ENCODE results near the gene ASAP2. TPM values are rescaled to one million over a fixed set of nuclear protein-coding genes. Genes with fewer than 3 reads are reported as not detected.

Gene ASAP2
- polyA plus RNA-seq, 4 donors, result 50.3 to 63.5 (median 58.3) TPM

DNA sequence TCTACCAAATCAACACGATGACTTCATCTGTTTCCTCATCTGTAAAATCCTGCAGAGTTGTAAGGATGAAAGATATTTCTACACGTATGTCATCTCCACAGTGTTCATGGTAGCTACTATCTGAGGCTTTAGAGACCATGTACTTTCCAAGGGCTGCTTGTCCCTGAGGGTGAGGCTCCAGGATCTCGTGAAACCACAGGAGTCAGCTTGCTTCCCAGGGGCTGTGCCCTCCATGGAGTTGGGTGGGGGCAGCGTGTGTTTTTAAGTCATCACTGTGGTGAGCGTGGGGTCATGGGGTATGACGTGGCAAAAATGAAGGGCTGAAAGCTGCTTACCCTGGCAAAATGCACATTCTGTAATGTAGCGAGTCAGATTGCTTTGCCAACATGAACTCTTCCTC is 81.6 kb downstream of the ASAP2 start:
- DNase-seq (ENCODE audit: low read depth in 4 of 4, low spot score in 3 of 4), result no peak

DNA sequence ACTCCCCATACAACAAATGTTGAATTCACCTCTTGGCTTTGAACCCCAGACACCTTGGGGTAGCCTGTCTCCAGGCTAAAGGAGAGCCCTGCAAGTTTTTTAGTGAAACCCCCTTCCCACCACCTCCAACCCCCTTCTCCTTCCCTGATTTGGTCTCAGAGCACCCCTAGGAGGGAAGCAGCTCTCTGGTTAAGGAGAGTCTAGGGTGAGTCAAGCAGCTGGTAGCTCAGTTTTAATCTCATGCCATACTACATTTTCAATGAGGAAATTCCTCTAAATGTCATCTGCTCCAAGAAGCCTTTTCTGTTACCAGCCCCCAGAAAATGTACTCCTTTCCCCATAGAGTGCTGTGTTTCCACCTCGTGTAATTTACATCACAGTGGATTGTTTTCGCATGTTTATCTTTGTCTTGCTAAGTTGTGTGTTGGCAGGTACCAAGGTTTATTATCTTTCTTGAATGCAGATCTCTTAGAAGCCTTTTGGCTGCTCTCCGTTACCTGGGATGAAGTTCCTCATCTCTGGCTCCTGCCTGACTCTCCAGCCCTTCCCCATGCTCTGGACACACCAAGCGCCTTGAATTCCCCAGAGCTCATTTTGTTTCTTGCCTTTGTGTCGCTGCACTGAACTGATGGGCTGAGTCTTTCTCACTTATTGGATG is 82.2 kb downstream of the ASAP2 start:
- DNase-seq (ENCODE audit: low read depth in 4 of 4, low spot score in 3 of 4), result no peak

DNA sequence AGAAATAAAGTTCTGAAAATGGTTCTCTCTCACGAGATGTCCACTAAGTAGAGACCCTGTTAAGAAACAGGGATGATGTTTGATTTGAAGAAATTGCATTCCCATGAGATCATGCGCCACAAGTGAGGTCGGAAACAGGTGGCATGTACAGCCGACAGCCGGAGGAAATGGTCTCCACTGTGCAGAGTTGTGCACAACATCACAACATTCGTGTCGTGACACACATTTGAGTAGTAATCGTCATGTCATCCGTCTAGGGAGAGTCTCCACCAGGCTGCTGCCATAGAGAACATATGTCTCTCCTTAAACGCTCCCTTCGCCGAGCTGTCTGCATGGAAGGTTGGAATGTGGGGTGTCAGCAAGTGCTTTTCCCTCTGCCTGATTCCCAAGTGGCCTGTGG is 84.7 kb downstream of the ASAP2 start:
- no peak for DNase-seq (ENCODE audit: low read depth in 4 of 4, low spot score in 3 of 4)

DNA sequence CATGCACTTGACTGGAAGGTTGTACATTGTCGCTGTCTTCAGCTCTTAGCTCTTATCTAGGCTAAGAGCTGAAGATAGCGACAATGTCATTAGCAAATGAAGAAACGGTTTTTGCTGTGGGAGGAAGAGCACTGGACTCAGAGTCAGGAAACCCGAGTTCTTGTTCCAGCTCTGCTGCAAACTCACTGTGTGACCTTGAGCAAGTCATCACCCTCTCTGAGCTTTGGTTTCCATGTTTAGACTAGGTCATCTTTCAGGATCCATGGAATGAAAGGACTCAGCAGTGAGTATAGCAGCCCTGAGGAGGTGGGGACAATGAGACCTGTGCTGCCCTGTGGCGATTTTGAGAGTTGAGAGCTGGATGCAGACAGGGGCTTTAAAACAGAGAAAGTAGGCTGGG is 85.3 kb downstream of the ASAP2 start:
- DNase-seq (ENCODE audit: low read depth in 4 of 4, low spot score in 3 of 4), result no peak

DNA sequence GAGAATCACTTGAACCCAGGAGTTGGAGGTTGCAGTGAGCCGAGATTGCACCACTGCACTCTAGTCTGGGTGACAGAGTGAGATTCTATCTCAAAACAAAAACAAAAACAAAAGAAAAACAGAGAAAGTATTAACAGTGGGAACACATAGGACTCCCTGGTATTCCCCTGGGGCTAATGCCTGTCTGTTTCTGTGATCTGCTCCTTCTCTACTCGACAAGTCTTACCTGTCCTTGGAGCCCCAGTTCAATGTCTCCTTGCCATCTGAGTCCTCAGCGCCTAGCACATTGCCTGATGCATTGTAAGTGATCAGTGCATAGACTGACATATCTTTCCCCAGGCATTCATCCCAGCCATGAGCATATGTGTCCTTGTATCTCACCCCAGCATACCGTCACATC is 85.8 kb downstream of the ASAP2 start:
- DNase-seq (ENCODE audit: low read depth in 4 of 4, low spot score in 3 of 4), result no peak

DNA sequence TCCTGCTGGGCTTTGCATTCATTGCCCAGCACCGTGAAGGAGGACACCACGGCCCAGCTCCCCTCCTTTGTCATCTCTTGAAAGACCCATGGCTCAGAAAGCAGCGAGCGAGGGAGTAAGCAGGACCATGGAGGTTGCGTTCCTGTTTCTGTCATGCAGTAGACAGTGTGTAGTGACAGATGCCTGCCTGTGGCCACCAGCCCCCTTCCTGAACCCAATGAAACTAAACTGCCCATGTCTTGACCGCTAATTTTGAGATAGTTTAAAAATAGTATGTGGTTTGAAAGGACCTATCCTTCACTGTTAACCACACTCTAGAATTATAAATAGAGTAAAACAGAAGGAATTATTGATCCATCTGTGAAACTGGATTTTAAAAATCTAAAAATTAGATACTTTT is 88.2 kb downstream of the ASAP2 start:
- no peak for DNase-seq (ENCODE audit: low read depth in 4 of 4, low spot score in 3 of 4)

DNA sequence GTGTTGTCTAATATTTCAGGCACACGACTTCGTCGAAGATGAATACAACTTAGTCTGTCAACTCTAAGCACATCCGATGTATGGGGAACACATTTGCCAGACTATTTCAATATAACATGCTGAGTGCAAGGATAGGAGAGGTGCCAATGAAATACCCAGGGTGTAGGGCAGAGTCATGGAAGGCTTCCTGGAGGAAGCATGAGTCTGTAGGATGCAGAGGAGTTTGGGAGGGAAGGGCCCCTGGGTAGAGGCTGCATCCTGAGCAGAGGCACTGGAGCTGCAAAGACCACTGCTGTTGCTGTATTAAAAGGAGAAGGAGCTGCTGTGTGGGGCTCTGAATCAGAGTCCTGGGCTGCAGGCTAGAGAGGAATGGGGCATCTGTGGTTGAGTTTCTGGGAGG is 89.9 kb downstream of the ASAP2 start:
- DNase-seq (ENCODE audit: low read depth in 4 of 4, low spot score in 3 of 4), result no peak

DNA sequence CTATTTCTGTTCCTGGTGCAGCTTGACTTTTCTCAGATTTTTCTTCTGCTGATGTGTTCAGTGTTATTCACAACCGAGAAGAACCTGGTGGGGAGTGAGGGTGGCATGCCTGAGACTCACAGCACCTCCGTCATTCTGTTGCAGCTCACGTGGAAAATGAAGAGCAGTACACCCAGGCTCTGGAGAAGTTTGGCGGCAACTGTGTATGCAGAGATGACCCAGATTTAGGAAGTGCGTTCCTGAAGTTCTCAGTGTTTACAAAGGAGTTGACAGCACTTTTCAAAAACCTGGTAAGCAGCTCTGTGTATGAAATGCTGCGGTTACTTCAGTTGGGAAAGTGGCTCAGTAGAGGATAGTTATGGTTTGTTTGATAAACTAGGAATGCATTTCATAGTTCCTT is 90.5 kb downstream of the ASAP2 start:
- no peak for DNase-seq (ENCODE audit: low read depth in 4 of 4, low spot score in 3 of 4)

DNA sequence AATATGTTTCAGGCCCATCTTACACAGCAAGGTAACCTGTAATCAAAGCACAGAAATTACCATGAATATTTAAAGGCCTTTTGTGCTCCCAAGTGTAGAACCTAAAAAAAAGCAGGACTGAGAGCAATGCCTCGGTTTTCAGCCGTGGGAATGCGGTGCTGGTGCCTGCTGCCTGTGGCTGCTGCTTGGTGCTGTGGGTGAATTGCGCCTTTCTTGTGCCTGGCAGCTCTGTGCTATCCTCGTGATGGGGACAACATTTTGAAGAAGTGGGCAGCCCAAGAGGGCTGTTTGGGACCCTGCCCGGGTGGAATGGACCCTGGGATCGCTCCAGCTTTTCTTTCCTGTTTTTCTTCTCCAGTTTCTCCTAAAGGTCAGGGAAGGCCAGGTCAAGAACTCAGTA is 91.2 kb downstream of the ASAP2 start:
- no peak for DNase-seq (ENCODE audit: low read depth in 4 of 4, low spot score in 3 of 4)

DNA sequence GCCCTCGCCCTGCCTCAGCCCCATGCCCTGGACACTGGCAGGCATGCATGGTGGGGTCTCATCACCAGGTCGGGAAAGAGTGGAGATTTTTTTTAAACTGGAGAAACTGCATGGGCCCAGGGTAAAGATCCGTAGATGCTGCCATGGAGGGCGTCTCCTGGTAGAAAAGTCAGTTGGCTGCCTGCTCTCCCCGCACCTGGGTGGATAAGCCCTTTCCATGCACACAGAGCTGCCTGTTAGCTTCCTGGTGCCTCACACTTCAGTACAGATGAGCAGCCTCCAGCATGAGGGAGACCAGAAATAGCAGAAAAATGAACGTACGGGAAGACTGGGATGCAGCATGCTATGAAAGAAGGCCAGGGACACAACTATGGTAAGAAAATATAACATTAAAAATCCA is 92.0 kb downstream of the ASAP2 start:
- no peak for DNase-seq (ENCODE audit: low read depth in 4 of 4, low spot score in 3 of 4)

DNA sequence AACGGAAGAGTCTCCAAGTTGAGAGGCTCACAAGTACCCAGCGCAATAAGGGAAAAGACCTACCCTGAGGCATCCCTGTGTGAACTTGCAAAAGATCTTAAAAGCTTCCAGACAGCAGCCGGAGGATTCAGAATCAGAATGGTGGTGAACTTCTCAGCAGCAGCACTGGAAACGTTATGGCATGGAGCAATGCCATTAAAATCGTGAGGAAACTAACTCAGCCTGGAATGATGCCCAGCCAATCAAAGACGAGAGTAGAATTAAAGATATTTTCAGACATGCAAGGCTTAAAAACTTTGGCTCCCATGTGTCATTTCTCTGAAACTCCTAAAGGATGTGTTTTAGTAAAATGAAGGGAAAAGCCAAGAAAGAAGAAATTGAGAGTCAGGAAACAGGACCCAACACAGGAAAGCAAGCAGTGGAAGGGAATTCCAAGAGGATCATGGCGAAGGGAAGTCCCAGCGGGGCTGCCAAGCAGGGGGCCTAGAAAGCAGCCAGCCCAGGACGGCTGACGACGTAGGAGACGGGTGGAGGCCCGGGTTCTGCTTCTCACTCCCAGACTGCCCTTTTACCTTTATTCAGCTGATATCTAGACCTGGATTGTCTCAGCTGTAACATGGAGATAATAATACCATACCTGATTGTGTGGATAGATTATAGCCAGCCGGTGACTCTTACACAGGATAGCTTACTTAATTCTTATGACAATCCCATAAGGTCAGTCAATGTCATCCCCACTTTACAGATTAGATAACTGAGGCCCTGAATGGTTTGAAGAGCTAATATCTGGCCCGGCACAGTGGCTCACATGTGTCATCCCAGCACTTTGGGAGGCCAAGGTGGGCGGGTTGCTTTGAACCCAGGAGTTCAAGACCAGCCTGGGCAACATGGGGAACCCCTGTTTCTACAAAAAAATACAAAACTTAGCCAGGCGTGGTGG is 92.8 kb downstream of the ASAP2 start:
- no peak for DNase-seq (ENCODE audit: low read depth in 4 of 4, low spot score in 3 of 4)

DNA sequence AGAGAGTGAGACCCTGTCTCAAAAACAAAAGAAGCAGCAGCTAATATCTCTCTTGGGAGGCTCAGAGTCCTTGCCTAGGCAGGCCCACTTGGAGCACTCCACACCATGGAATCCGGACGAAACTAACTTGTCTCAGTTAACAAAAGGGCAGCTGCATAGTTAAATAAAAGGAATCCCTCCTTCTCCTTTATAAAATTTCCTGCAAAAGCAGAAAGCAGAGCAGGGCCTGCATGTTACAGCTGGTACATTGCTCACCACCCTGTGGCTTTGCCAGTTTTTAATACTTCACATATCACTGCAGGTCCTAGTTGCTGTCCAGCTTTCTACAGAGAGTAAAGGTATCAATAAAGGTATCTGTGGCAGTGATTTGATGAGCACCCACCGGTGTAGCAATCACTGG is 93.6 kb downstream of the ASAP2 start:
- DNase-seq (ENCODE audit: low read depth in 4 of 4, low spot score in 3 of 4), result no peak

DNA sequence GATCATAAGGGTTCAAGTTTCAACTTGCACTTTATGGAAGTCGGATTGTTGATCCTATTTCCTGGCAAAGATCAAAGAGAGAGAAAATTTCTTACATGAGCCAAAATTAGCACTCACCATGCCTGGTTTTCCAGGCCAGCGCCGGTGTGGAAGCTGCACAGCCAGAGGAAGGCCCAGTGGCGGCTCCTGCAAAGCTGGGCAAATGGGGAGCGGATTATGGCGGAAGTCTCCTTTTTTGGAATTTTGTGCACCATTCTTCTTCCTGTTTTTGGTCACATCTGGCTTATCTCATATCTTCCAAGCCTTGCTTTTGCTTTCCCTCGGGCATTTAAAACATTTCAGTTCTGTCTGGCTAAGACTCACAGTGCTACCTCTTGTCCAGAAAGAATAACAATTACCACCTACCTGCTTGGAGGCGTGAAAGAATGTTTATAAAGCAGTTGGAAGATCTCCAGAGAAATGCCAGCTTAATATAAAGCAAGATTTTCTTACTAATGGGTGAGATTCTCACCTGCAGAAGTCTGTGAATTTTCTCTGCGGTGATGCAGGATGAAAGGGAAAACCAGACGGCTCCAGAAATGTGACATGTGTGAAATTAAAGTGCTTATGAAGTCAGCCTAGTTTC is 94.3 kb downstream of the ASAP2 start:
- DNase-seq (ENCODE audit: low read depth in 4 of 4, low spot score in 3 of 4), result no peak

DNA sequence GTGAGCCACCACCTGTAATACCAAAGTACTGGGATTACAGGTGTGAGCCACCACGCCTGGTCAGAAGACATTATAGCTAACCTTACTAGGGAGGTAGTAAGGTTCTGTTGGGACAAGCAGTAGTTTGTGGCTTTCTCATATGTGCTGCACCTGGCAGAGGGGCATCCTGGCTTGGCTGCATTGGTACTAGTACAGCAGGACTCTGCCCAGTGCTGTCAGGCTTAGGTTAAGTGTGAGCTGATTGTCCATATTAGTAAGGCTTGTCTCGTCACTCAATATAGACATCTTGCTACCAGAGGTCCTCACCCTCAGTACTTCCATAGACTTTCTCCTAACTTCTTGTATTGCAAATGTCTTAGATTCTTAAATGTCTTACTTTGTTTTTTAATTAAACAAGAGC is 96.1 kb downstream of the ASAP2 start:
- DNase-seq (ENCODE audit: low read depth in 4 of 4, low spot score in 3 of 4), result no peak

DNA sequence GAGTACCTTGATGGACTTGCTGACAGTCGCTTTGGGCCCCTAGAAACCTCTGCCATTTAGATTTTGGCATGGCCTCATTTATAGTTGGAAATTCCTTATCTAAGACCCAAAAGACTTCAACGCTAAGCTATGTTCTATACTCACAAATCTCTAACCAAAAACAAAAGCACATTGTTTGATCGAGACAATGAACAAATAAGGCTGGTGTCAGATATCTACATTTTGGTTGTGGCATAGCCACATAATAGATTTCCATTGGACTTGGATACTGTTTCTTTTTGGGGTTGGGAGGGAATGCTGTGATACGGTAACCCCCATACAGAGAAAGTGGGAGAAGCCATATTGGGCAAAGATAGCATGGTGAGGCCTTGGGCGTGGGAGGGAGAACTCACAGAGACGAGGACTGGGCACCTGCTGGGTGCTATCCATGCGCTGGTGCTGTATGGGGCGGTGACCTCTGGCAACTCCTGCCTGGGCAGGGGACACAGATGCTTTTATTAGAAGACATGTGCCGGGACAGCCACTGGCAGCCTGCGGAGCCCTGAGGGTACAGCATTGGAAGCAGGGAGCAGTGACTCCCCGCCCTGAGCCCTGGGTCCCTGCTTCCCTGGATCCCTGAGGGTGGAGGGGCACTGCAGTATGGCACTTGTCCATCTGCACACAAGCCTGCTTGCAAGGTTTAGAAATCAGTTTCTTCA is 97.1 kb downstream of the ASAP2 start:
- no peak for DNase-seq (ENCODE audit: low read depth in 4 of 4, low spot score in 3 of 4)

DNA sequence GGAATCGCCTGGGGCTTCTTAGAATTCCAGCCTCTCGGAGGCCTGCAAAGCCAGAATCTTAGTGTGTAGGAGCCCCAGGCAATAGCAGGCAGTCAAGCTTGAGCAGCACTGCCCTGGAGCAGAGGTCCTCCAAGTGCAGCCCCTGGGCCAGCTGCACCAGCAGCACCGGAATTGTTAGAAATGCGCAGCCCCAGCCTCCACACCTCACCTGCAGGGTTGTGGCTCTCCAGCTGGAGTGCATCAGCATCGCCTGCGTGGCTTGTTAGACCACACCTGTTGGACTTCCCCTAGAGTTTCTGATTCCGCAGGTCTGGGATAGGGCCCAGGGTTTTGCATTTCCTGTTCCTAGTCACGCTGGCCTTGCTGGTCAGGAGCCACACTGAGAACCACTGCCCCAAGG is 100.3 kb downstream of the ASAP2 start:
- DNase-seq (ENCODE audit: low read depth in 4 of 4, low spot score in 3 of 4), result no peak

DNA sequence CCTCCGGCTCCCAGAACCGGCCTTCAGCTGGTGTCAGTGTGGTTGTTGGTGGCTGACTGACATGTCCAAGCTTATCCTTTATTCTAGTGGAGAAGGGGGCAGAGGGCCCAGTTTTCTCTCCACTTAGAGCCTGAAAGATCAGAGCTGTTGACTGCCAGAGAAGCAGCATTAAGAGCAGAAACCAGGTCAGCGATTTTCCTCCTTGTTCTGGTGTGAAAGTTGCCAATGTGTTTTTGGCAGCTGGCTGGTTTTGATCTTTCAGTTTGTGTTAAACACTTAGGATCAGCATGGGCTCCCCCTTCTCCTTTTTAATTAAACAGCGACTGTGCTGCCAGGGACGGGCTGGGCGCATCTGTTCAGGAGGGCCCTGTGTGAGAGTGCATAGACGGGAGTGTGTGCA is 100.9 kb downstream of the ASAP2 start:
- DNase-seq (ENCODE audit: low read depth in 4 of 4, low spot score in 3 of 4), result no peak

DNA sequence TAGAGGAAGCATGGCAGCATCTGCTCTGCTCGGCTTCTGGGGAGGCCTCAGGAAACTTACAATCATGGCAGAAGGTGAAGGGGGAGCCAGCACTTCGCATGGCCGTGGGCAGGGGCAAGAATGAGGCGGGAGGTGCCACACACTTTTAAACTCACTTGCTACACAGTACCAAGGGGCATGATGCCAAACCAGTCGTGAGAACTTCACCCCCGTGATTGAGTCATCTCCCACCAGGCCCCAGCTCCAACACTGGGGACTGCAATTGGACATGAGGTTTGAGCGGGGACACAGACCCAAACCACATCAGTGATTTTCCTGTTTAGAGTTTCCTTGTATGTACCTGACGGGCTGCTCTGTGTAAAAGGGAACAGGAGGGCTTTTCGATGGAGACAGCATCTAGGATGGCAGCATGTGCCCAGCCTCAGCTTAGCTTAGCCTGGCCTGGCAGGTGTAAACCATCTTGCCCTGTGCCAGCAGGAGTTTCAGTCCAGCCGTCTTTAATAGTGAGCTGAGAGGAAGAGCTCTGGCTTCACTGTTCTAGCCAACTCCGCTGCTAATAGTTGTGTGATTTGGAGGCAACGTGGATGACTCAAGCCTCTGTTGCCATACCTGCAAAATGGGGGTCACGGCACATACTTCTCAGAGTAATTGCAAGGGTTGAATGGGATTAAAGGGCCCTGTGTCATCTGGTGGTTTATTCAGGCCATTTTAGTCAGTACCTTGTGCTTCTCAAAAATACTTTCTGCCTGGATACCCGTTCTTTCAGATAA is 101.8 kb downstream of the ASAP2 start:
- DNase-seq (ENCODE audit: low read depth in 4 of 4, low spot score in 3 of 4), result no peak

DNA sequence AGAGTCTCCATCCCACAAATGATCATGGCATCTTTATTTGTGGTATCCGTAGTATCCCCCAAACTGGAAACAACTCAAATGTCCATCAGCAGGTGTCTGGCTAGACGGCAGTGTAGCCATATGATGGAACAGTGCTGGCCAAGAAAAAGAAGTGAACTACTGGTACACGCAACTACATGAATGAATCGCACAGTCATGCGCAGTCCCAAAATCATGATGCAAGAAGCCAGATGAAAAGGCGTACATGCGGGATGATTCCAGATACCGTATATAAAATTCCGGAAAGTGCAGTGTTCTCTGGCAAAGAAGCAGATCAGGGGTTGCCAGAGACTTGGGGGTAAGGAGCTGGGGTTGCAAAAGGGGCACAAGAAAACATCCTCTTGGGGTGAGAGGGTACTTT is 102.5 kb downstream of the ASAP2 start:
- no peak for DNase-seq (ENCODE audit: low read depth in 4 of 4, low spot score in 3 of 4)

DNA sequence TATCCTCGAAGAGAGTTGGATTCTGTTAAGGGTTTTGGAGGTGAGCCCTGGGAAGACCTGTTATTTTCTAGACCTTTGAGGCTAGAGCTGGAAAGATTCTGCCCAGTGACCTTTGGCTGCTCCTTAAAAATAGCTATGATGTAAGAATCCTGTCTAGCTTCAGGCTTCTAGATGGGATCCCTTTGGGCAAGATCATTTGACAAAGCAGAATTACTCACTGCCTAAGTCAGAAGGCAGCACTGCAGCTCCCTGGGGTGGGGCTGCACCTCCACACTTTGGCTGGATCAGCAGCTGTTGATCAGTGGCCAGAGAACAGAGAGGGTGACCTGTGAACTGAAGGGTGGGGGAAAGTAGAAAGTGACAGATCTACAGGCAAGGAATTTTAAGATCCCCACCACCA is 103.8 kb downstream of the ASAP2 start:
- no peak for DNase-seq (ENCODE audit: low read depth in 4 of 4, low spot score in 3 of 4)
